Brain microvascular endothelial cell (primary cell): Measurements from ENCODE around the gene BRD1.

Experiments
- DNase-seq: peaks from one replicate; pipeline ENCODE4 v3.0.0-alpha.2; 2020
- H3K27ac ChIP-seq: fragments of 250-450 bp; sonication (Bioruptor Pico); 2 replicates; pipeline ENCODE4 v1.5.1; 2020; ENCODE audit warnings: mild to moderate bottlenecking, moderate library complexity
- H3K27me3 ChIP-seq: fragments of 250-450 bp; sonication (Bioruptor Pico); replicated peaks from 2 replicates; pipeline ENCODE4 v1.5.1; 2020; ENCODE audit warnings: mild to moderate bottlenecking
- H3K36me3 ChIP-seq: fragments of 250-450 bp; sonication (Bioruptor Pico); replicated peaks from 2 replicates; pipeline ENCODE4 v1.5.1; 2020; ENCODE audit warnings: mild to moderate bottlenecking
- H3K4me3 ChIP-seq: 2 replicates; pipeline ENCODE4 v1.5.1; 2011; ENCODE audit warnings: low read depth, mild to moderate bottlenecking, control low read depth, low read length, moderate library complexity
- CTCF ChIP-seq: IDR thresholded peaks from 2 replicates; pipeline ENCODE4 v1.5.1; 2011; ENCODE audit warnings: low read depth, mild to moderate bottlenecking, moderate library complexity, low read length, control low read depth, inconsistent platforms; ENCODE audit errors: missing control alignments
- in situ Hi-C: cut with HindIII; loops from 2 replicates; pipeline ENCODE4 v1.10.0; 2017; ENCODE audit warnings: low sequenced_read_pairs, low pct_ligation_motif_present

BRD1 gene

GRCh38 chr22:49850959-49851802 lies 23.5 kb upstream of the BRD1 start:
- in situ Hi-C loops: no loop called here
- Histone ChIP-seq H3K27me3 (peaks cover 38% of the 10 kb centered on the region), H3K36me3 (no peaks in the 10 kb centered on the region), H3K4me3 (no peak overlapping the region), H3K27ac (no peak overlapping the region)
- TF ChIP-seq CTCF: no peak
- no peak for DNase-seq

GRCh38 chr22:49850021-49850911 lies 22.6 kb upstream of the BRD1 start:
- Histone ChIP-seq H3K4me3 (no peak overlapping the region), H3K27me3 (peaks cover 43% of the 10 kb centered on the region), H3K36me3 (no peaks in the 10 kb centered on the region), H3K27ac (no peak overlapping the region)
- in situ Hi-C loops: no loop called here
- TF ChIP-seq CTCF: no peak
- no peak for DNase-seq

GRCh38 chr22:49849161-49850020 lies 21.7 kb upstream of the BRD1 start:
- H3K27me3 ChIP-seq: peaks cover 43% of the 10 kb centered on the region
- H3K36me3 ChIP-seq: no peaks in the 10 kb centered on the region
- no peak overlapping the region for H3K27ac ChIP-seq
- no peak for TF ChIP-seq CTCF
- in situ Hi-C loops: no loop called here
- no peak overlapping the region for H3K4me3 ChIP-seq
- DNase-seq: no peak

- Histone ChIP-seq H3K36me3 (no peaks in the 10 kb centered on the region), H3K4me3 (no peak overlapping the region), H3K27ac (no peak overlapping the region), H3K27me3 (peaks cover 43% of the 10 kb centered on the region)
- DNase-seq: no peak
- no peak for TF ChIP-seq CTCF
- in situ Hi-C loops: no loop called here
Measured at GRCh38 chr22:49848690-49849160, 21.1 kb upstream of the BRD1 start.
